Nephron (organoid): ENCODE measurements around the gene BHLHA9.

Experiments
- H3K27ac Mint-ChIP-seq, 3 experiments: 2 replicates each; pipeline ENCODE4 v1.8.0; 2020; ENCODE audit warnings: mixed read lengths in 3 of 3, mild to moderate bottlenecking in 2 of 3, moderate library complexity in 1 of 3
- H3K27me3 Mint-ChIP-seq: 2 replicates; pipeline ENCODE4 v1.8.0; 2021; ENCODE audit warnings: low read depth, mild to moderate bottlenecking, moderate library complexity, mixed read lengths
- H3K36me3 Mint-ChIP-seq: 2 replicates; pipeline ENCODE4 v1.8.0; 2020; ENCODE audit warnings: low read depth, mixed read lengths
- H3K4me1 Mint-ChIP-seq: 2 replicates; pipeline ENCODE4 v1.8.0; 2020; ENCODE audit warnings: mixed read lengths
- H3K4me3 Mint-ChIP-seq, 3 experiments: 2 replicates each; pipeline ENCODE4 v1.8.0; 2020; ENCODE audit warnings: mild to moderate bottlenecking in 3 of 3, mixed read lengths in 3 of 3, moderate library complexity in 2 of 3
- H3K9me3 Mint-ChIP-seq: 2 replicates; pipeline ENCODE4 v1.8.0; 2020; ENCODE audit warnings: mixed read lengths
- CTCF ChIP-seq, 3 experiments: fragments of 200-600 bp; sonication (generic); IDR thresholded peaks; one replicate each; pipeline ENCODE4 v1.5.0; 2021; ENCODE audit warnings: antibody characterized with exemption in 3 of 3; ENCODE audit not compliant: unreplicated experiment in 3 of 3

Gene BHLHA9

GRCh38 chr17:1272701-1273100, 2.5 kb downstream of the BHLHA9 start:
- H3K27ac Mint-ChIP-seq, result peak overlapping the region in 2 of 3 experiments; percentile 45 to 80
- peaks cover 10% of the 10 kb centered on the region for H3K4me1 Mint-ChIP-seq
- no peaks in the 10 kb centered on the region for H3K9me3 Mint-ChIP-seq
- H3K36me3 Mint-ChIP-seq, result no peaks in the 10 kb centered on the region
- H3K4me3 Mint-ChIP-seq, result peak overlapping the region in 2 of 3 experiments; percentile 61 to 63
- no peak for TF ChIP-seq CTCF (IDR thresholded peaks at IDR 0.05; ENCODE audit: unreplicated experiment in 3 of 3)
- H3K27me3 Mint-ChIP-seq, result peaks cover 17% of the 10 kb centered on the region

GRCh38 chr17:1273492-1274244, 3.4 kb downstream of the BHLHA9 start:
- peak overlapping the region in 1 of 3 experiments; percentile 15 for H3K27ac Mint-ChIP-seq
- H3K4me1 Mint-ChIP-seq, result peaks cover 13% of the 10 kb centered on the region
- TF ChIP-seq CTCF (IDR thresholded peaks at IDR 0.05; ENCODE audit: unreplicated experiment in 3 of 3), result no peak
- peaks cover 16% of the 10 kb centered on the region for H3K27me3 Mint-ChIP-seq
- H3K4me3 Mint-ChIP-seq, result peak overlapping the region; percentile 1 to 22 (median 12)
- H3K36me3 Mint-ChIP-seq, result no peaks in the 10 kb centered on the region
- H3K9me3 Mint-ChIP-seq, result no peaks in the 10 kb centered on the region

GRCh38 chr17:1274245-1274608, 4.0 kb downstream of the BHLHA9 start:
- Mint-ChIP-seq H3K4me1 (peaks cover 14% of the 10 kb centered on the region), H3K4me3 (no peak overlapping the region), H3K27ac (peak overlapping the region in 1 of 3 experiments; percentile 15), H3K36me3 (no peaks in the 10 kb centered on the region), H3K27me3 (peaks cover 15% of the 10 kb centered on the region), H3K9me3 (no peaks in the 10 kb centered on the region)
- TF ChIP-seq CTCF (IDR thresholded peaks at IDR 0.05; ENCODE audit: unreplicated experiment in 3 of 3), result no peak

- no peaks in the 10 kb centered on the region for H3K36me3 Mint-ChIP-seq
- H3K9me3 Mint-ChIP-seq, result no peaks in the 10 kb centered on the region
- peaks cover 14% of the 10 kb centered on the region for H3K4me1 Mint-ChIP-seq
- H3K27me3 Mint-ChIP-seq, result peaks cover 18% of the 10 kb centered on the region
- no peak overlapping the region for H3K4me3 Mint-ChIP-seq
- no peak overlapping the region for H3K27ac Mint-ChIP-seq
- no peak for TF ChIP-seq CTCF (IDR thresholded peaks at IDR 0.05; ENCODE audit: unreplicated experiment in 3 of 3)
These were observed 5.1 kb downstream of the BHLHA9 start for GRCh38 chr17:1275205-1275961.

GRCh38 chr17:1275962-1276736, 5.9 kb downstream of the BHLHA9 start:
- Mint-ChIP-seq H3K27ac (no peak overlapping the region), H3K27me3 (peaks cover 18% of the 10 kb centered on the region), H3K4me3 (no peak overlapping the region), H3K9me3 (no peaks in the 10 kb centered on the region), H3K4me1 (peaks cover 14% of the 10 kb centered on the region), H3K36me3 (no peaks in the 10 kb centered on the region)
- TF ChIP-seq CTCF (IDR thresholded peaks at IDR 0.05; ENCODE audit: unreplicated experiment in 3 of 3), result peak; percentile 76 to 85 (median 80)
